ENCODE data around the gene DPEP2. TPM values are rescaled to one million over a fixed set of nuclear protein-coding genes. Genes with fewer than 3 reads are reported as not detected.

DPEP2 gene
- total and polyA plus RNA-seq, 2 of the 13 experiments (the other 11 are each of a cell fraction or from before 2014, with no cell fraction given), result 0.18 TPM; not detected in 1

GRCh38 chr16:67993207-67994039 is 5.9 kb downstream of the DPEP2 start (continued):
- TF ChIP-seq ZXDC (CRISPR knock-in tag; IDR thresholded peaks at IDR 0.05) (peak; percentile 24; the same call in 1 of the 2 replicates), ZNF83 (CRISPR knock-in tag; IDR thresholded peaks at IDR 0.05; ENCODE audit: borderline replicate concordance) (no peak; the same call in 1 of the 2 replicates), SMAD1 (CRISPR knock-in tag; IDR thresholded peaks at IDR 0.05; ENCODE audit: borderline replicate concordance, low read depth) (no peak; the same call in 1 of the 2 replicates), ZNF616 (CRISPR knock-in tag; IDR thresholded peaks at IDR 0.05; ENCODE audit: low read depth) (peak; percentile 49; the same call in 1 of the 2 replicates), ZFP90 (CRISPR knock-in tag; IDR thresholded peaks at IDR 0.05; ENCODE audit: borderline replicate concordance) (no peak; the same call in 1 of the 2 replicates), ZNF678 (CRISPR knock-in tag; IDR thresholded peaks at IDR 0.05) (no peak), HOXD1 (CRISPR knock-in tag; IDR thresholded peaks at IDR 0.05) (peak; percentile 90), ZC3H4 (CRISPR knock-in tag; IDR thresholded peaks at IDR 0.05; ENCODE audit: borderline replicate concordance) (peak; percentile 44; the same call in 1 of the 2 replicates), ZNF253 (CRISPR knock-in tag; IDR thresholded peaks at IDR 0.05; ENCODE audit: borderline replicate concordance) (no peak), ZFP37 (CRISPR knock-in tag; IDR thresholded peaks at IDR 0.05; ENCODE audit: borderline replicate concordance) (no peak), ZBTB42 (CRISPR knock-in tag; IDR thresholded peaks at IDR 0.05) (no peak), SYNCRIP (IDR thresholded peaks at IDR 0.05; ENCODE audit: insufficient read depth, low read depth, low read length) (no peak), ZNF431 (CRISPR knock-in tag; IDR thresholded peaks at IDR 0.05; ENCODE audit: borderline replicate concordance, low read depth) (no peak), CCAR2 (optimal IDR thresholded peaks at IDR 0.05; ENCODE audit: low read depth, low read length) (no peak), ZNF768 (CRISPR knock-in tag; IDR thresholded peaks at IDR 0.05) (peak; percentile 74; the same call in 1 of the 2 replicates), ZSCAN12 (CRISPR knock-in tag; IDR thresholded peaks at IDR 0.05) (no peak), SSRP1 (CRISPR knock-in tag; IDR thresholded peaks at IDR 0.05) (no peak), NCOA5 (CRISPR knock-in tag; IDR thresholded peaks at IDR 0.05) (no peak), STAG1 (CRISPR knock-in tag; IDR thresholded peaks at IDR 0.05) (peak; percentile 81), ZNF784 (CRISPR knock-in tag; IDR thresholded peaks at IDR 0.05; ENCODE audit: borderline replicate concordance) (peak; percentile 77; the same call in 1 of the 2 replicates), SNRNP70 (IDR thresholded peaks at IDR 0.05; ENCODE audit: low read depth, low read length) (no peak), NPAS2 (CRISPR knock-in tag; IDR thresholded peaks at IDR 0.05; ENCODE audit: borderline replicate concordance) (no peak)
- TF ChIP-seq, protein P1, sequence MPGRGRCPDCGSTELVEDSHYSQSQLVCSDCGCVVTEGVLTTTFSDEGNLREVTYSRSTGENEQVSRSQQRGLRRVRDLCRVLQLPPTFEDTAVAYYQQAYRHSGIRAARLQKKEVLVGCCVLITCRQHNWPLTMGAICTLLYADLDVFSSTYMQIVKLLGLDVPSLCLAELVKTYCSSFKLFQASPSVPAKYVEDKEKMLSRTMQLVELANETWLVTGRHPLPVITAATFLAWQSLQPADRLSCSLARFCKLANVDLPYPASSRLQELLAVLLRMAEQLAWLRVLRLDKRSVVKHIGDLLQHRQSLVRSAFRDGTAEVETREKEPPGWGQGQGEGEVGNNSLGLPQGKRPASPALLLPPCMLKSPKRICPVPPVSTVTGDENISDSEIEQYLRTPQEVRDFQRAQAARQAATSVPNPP (CRISPR knock-in tag; IDR thresholded peaks at IDR 0.05), result no peak
- TF ChIP-seq, protein P2, sequence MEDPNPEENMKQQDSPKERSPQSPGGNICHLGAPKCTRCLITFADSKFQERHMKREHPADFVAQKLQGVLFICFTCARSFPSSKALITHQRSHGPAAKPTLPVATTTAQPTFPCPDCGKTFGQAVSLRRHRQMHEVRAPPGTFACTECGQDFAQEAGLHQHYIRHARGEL (CRISPR knock-in tag; IDR thresholded peaks at IDR 0.05), result no peak

Measured in HepG2 (cell line).